GM12878 (cell line): Measurements from ENCODE around the gene NPW. TPM values are rescaled to one million over a fixed set of nuclear protein-coding genes. Genes with fewer than 3 reads are reported as not detected.
A peak's percentile ranks its signal among the peaks of the same experiment; 100 is the strongest.

ENCODE experiments used
- ATAC-seq: fragments of 200-7000 bp; cut with Tn5 transposase; 3 replicates; pipeline ENCODE4 v1.9.1; 2020; ENCODE audit warnings: mild to moderate bottlenecking, moderate library complexity
- BruUV-seq: library from RNA; stranded (reverse); fragments of 400-500 nt; replicated peaks from 2 replicates; lab custom pipeline; 2021; lab: Mats Ljungman, UMichigan
- CTCF ChIA-PET: fragments of 300-600 bp; sonication (Branson Sonifier 250); formaldehyde crosslinking; extraction: SDS; loops from one replicate; lab custom pipeline; 2021; ENCODE audit warnings: inconsistent platforms; lab: Yijun Ruan, JAX
- POLR2A ChIA-PET: fragments of 350-600 bp; formaldehyde crosslinking; extraction: SDS; loops from one replicate; lab custom pipeline; 2021; ENCODE audit warnings: inconsistent platforms; lab: Charles Lee
- RAD21 ChIA-PET: fragments of 300-600 bp; sonication (Branson Sonifier 250); formaldehyde crosslinking; loops from one replicate; lab custom pipeline; 2023; ENCODE audit warnings: antibody characterized with exemption; ENCODE audit not compliant: unreplicated experiment; lab: Charles Lee
- SMC1A ChIA-PET: fragments of 300-600 bp; sonication (Branson Sonifier 250); formaldehyde crosslinking; loops from one replicate; lab custom pipeline; 2023; ENCODE audit not compliant: unreplicated experiment, uncharacterized antibody; lab: Charles Lee
- DNase-seq: peaks from one replicate; pipeline ENCODE4 v3.0.0-alpha.2; 2011; ENCODE audit warnings: low read depth, low spot score
- FAIRE-seq: peaks from 3 replicates; lab custom pipeline; 2011; peaks lifted over from hg19 to GRCh38; lab: Jason Lieb, UNC
- H2AFZ ChIP-seq: 2 replicates; pipeline ENCODE4 v1.6.0; 2011; ENCODE audit warnings: low read depth, low read length, control low read depth; ENCODE audit not compliant: control insufficient read depth
- H3K27ac ChIP-seq: 2 replicates; pipeline ENCODE4 v1.5.1; 2011; ENCODE audit warnings: control low read depth; ENCODE audit not compliant: control insufficient read depth, insufficient read depth
- H3K27me3 ChIP-seq, 2 experiments: replicated peaks in 1 of 2; 2 replicates each; pipeline versions ENCODE4 v1.6.0 to v1.6.1; 2011; ENCODE audit warnings: low read length in 1 of 2; ENCODE audit not compliant: control insufficient read depth in 2 of 2, insufficient read depth in 2 of 2
- H3K36me3 ChIP-seq, 2 experiments: 2 replicates each; pipeline ENCODE4 v1.5.1; 2011; ENCODE audit warnings: low read length in 1 of 2; ENCODE audit not compliant: control insufficient read depth in 2 of 2, insufficient read depth in 2 of 2
- H3K4me1 ChIP-seq: 2 replicates; pipeline ENCODE4 v1.6.1; 2011; ENCODE audit warnings: mild to moderate bottlenecking, low read length, moderate library complexity, mixed read lengths; ENCODE audit not compliant: control insufficient read depth, insufficient read depth
- H3K4me2 ChIP-seq: 2 replicates; pipeline ENCODE4 v1.6.0; 2011; ENCODE audit warnings: control low read depth; ENCODE audit not compliant: control insufficient read depth, insufficient read depth
- H3K4me3 ChIP-seq: fragments of 200-600 bp; sonication (generic); 2 replicates; pipeline ENCODE4 v1.5.1; 2016
- H3K79me2 ChIP-seq: 2 replicates; pipeline ENCODE4 v1.6.0; 2011; ENCODE audit warnings: low read length; ENCODE audit not compliant: control insufficient read depth, insufficient read depth
- H3K9ac ChIP-seq: 2 replicates; pipeline ENCODE4 v1.8.0; 2011; ENCODE audit warnings: low read length, control low read depth, mixed read lengths; ENCODE audit not compliant: control insufficient read depth, insufficient read depth
- H3K9me3 ChIP-seq: replicated peaks from 3 replicates; pipeline ENCODE4 v1.5.1; 2011; ENCODE audit warnings: mild to moderate bottlenecking, low read length; ENCODE audit not compliant: control insufficient read depth, insufficient read depth
- H4K20me1 ChIP-seq: 2 replicates; pipeline ENCODE4 v1.6.0; 2011; ENCODE audit not compliant: control insufficient read depth, insufficient read depth
- BACH1 ChIP-seq: fragments of 450-650 bp; IDR thresholded peaks from 2 replicates; pipeline ENCODE4 v1.6.1; 2017; ENCODE audit warnings: mild to moderate bottlenecking, borderline replicate concordance
- HDAC2 ChIP-seq: fragments of 200-600 bp; sonication (generic); IDR thresholded peaks from 2 replicates; pipeline ENCODE4 v1.6.1; 2017
- HDAC6 ChIP-seq: fragments of 200-600 bp; sonication (generic); IDR thresholded peaks from one replicate; pipeline ENCODE4 v1.8.0; 2017; ENCODE audit warnings: antibody characterized with exemption; ENCODE audit not compliant: unreplicated experiment
- LARP7 ChIP-seq: fragments of 450-650 bp; IDR thresholded peaks from 2 replicates; pipeline ENCODE4 v1.6.1; 2017; ENCODE audit warnings: mild to moderate bottlenecking
- NR2F1 ChIP-seq: fragments of 450-650 bp; conservative IDR thresholded peaks from 2 replicates; pipeline ENCODE4 v1.6.1; 2017; ENCODE audit warnings: mild to moderate bottlenecking
- ZNF24 ChIP-seq: fragments of 450-650 bp; IDR thresholded peaks from 2 replicates; pipeline ENCODE4 v1.6.1; 2017; ENCODE audit warnings: antibody characterized with exemption, mild to moderate bottlenecking
- WGBS: methylation state at CpG from one replicate; pipeline ENCODE4 v1.1.6; 2016; ENCODE audit warnings: low lambda C conversion rate; ENCODE audit not compliant: insufficient replicate concordance, insufficient coverage; ENCODE audit errors: missing lambda C conversion rate; 5-methylcytosine and 5-hydroxymethylcytosine counted together
- in situ Hi-C: fragments of 300-500 bp; cut with MboI; formaldehyde crosslinking; loops from 9 replicates; pipeline ENCODE4 v1.14.3; 2018; ENCODE audit warnings: mixed read lengths
- intact Hi-C: fragments of 100-400 bp; cut with micrococcal nuclease; formaldehyde crosslinking; loops from one replicate; pipeline ENCODE4 v1.14.2; 2022; ENCODE audit not compliant: unreplicated experiment
- polyA plus RNA-seq, 11 experiments: library from polyadenylated mRNA; depleted of rRNA in 4 of 11; unstranded in 6 of 11; stranded (reverse) in 5 of 11; fragments of >200 nt; fragmentation: Nextera tagmentation in 4 of 11; fragmentation: Illumina TruSeq in 1 of 11; extraction: Ambion mirVana in 4 of 11; extraction: Trizol in 1 of 11; gene quantifications; 1 replicate in 1 of 11; 2 replicates in 10 of 11; pipeline versions ENCODE4 v1.2.1 to v1.2.3, GENCODE V29; 2011 to 2016; ENCODE audit warnings: inconsistent platforms in 2 of 11, missing spikeins in 2 of 11, low read depth in 1 of 11
- total RNA-seq, 4 experiments: library from RNA; depleted of rRNA in 3 of 4; stranded (reverse); fragments of >200 nt in 3 of 4; fragmentation: Illumina TruSeq in 1 of 4; extraction: Trizol in 1 of 4; gene quantifications; 2 replicates each; pipeline versions ENCODE4 v1.2.1 to v1.2.3, GENCODE V29; 2013 to 2021
- TF ChIP-seq, protein P1 (sequence below): fragments of 450-650 bp; conservative IDR thresholded peaks from 2 replicates; pipeline ENCODE4 v1.6.1; 2017; ENCODE audit warnings: mild to moderate bottlenecking, moderate library complexity

Gene NPW
- total and polyA plus RNA-seq, 10 of the 15 experiments (the other 5 are each of a cell fraction or from before 2014, with no cell fraction given): 0.23 to 2.5 (median 0.98) TPM; not detected in 4

DNA sequence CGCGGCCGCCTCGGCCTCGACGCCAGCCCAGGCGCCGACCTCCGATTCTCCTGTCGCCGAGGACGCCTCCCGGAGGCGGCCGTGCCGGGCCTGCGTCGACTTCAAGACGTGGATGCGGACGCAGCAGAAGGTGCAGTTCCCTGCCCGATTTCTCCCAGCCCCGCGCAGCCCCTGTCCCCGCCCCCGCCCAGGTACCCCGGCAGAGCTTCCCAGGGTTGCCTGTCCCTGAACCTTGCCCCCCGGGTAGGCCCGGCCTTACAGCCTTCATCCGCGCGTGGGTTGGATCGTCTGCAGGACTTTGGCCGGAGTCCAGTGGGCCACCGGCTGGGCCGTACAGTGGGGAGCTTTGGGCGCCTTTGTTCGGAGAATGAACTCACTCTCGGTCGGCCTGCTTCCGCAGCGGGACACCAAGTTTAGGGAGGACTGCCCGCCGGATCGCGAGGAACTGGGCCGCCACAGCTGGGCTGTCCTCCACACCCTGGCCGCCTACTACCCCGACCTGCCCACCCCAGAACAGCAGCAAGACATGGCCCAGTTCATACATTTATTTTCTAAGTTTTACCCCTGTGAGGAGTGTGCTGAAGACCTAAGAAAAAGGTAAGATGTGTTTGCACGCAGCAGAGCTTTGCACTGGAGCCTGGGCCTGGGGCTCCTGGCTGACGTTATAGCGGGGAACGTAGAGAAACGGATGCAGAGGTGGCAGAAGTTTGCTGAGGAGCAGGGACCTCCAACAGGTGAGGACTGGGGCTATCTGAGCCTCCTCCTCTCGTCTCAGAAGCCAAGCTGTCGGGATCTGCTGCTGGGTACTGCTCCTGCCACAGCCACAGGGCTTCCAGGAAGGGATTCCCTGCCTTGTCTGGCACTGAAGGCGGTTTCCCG, 35.0 kb upstream of the NPW start:
- in situ Hi-C loops: no loop called here
- SMC1A ChIA-PET: no interaction called here
- 15% methylated on average over 37 of the region's 58 CpGs for WGBS
- DNase-seq (no peak), FAIRE-seq (no peak), ATAC-seq (peak; percentile 23)
- BruUV-seq: no TSS peak
- H3K4me3 ChIP-seq: peak overlapping the region; percentile 87
- TF ChIP-seq BACH1: peak; percentile 7; the same call in 1 of the 2 replicates
- TF ChIP-seq, protein P1, sequence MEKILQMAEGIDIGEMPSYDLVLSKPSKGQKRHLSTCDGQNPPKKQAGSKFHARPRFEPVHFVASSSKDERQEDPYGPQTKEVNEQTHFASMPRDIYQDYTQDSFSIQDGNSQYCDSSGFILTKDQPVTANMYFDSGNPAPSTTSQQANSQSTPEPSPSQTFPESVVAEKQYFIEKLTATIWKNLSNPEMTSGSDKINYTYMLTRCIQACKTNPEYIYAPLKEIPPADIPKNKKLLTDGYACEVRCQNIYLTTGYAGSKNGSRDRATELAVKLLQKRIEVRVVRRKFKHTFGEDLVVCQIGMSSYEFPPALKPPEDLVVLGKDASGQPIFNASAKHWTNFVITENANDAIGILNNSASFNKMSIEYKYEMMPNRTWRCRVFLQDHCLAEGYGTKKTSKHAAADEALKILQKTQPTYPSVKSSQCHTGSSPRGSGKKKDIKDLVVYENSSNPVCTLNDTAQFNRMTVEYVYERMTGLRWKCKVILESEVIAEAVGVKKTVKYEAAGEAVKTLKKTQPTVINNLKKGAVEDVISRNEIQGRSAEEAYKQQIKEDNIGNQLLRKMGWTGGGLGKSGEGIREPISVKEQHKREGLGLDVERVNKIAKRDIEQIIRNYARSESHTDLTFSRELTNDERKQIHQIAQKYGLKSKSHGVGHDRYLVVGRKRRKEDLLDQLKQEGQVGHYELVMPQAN: 0 out of 2 replicates have a peak, but pooled peaks have one; percentile 70
- TF ChIP-seq HDAC2: no peak
- TF ChIP-seq LARP7: 0 out of 2 replicates have a peak, but pooled peaks have one; percentile 8
- TF ChIP-seq ZNF24: no peak
- TF ChIP-seq HDAC6: peak; percentile 52
- TF ChIP-seq NR2F1: no peak
- H3K9ac ChIP-seq: peak overlapping the region; percentile 80
- H3K4me1 ChIP-seq: peaks cover 28% of the 10 kb centered on the region
- H3K27me3 ChIP-seq: 0 out of 4 replicates have a peak, but pooled peaks cover 0 to 5% of the 10 kb centered on the region in 2 experiments
- peak overlapping the region; percentile 95 for H3K4me2 ChIP-seq
- CTCF ChIA-PET: interaction anchor here (1.6 kb wide), 1 partner anchor 19 kb away, joined by 6 read pairs; no protein-coding TSS in a partner anchor
- POLR2A ChIA-PET: interaction anchor here (1.6 to 4.7 kb wide), 2 partner anchors 13 to 20 kb away, joined by 8 to 21 read pairs; partner anchors contain the start of genes RPS2 and TBL3
- no peaks in the 10 kb centered on the region for H4K20me1 ChIP-seq
- no peaks in the 10 kb centered on the region; the same call in none of the 2 replicates for H3K79me2 ChIP-seq
- no peaks in the 10 kb centered on the region for H3K9me3 ChIP-seq
- H3K27ac ChIP-seq: no peak overlapping the region
- peak overlapping the region; percentile 64 for H2AFZ ChIP-seq
- RAD21 ChIA-PET: interaction anchor here (0.9 to 2.1 kb wide), 3 partner anchors 13 to 156 kb away, joined by 3 to 6 read pairs (median 3); partner anchors contain the start of gene TBL3
- intact Hi-C loops: no loop called here
- H3K36me3 ChIP-seq: peaks cover 5 to 6% of the 10 kb centered on the region in 2 experiments; a peak in 3 of 4 replicates
